GM13976 (cell line): ENCODE results near the gene PSD.

Experiments
- DNase-seq: peaks from one replicate; pipeline ENCODE4 v3.0.0; 2012; ENCODE audit warnings: low spot score
- in situ Hi-C: fragments of 300-500 bp; cut with MboI; formaldehyde crosslinking; loops from one replicate; pipeline ENCODE4 v1.12.0; 2022; ENCODE audit warnings: low sequenced_read_pairs, mixed read lengths, inconsistent platforms; ENCODE audit not compliant: unreplicated experiment
- TF ChIP-seq, protein P1 (sequence below): IDR thresholded peaks from 2 replicates; pipeline ENCODE4 v1.5.1; 2012; ENCODE audit warnings: borderline replicate concordance, mild to moderate bottlenecking; ENCODE audit not compliant: insufficient read depth; ENCODE audit errors: extremely low read depth, missing control alignments, control extremely low read depth

Gene PSD

GRCh38 chr10:102421507-102421756 lies 2.8 kb upstream of the PSD start:
- no peak for DNase-seq
- in situ Hi-C loops = no loop called here
- TF ChIP-seq, protein P1, sequence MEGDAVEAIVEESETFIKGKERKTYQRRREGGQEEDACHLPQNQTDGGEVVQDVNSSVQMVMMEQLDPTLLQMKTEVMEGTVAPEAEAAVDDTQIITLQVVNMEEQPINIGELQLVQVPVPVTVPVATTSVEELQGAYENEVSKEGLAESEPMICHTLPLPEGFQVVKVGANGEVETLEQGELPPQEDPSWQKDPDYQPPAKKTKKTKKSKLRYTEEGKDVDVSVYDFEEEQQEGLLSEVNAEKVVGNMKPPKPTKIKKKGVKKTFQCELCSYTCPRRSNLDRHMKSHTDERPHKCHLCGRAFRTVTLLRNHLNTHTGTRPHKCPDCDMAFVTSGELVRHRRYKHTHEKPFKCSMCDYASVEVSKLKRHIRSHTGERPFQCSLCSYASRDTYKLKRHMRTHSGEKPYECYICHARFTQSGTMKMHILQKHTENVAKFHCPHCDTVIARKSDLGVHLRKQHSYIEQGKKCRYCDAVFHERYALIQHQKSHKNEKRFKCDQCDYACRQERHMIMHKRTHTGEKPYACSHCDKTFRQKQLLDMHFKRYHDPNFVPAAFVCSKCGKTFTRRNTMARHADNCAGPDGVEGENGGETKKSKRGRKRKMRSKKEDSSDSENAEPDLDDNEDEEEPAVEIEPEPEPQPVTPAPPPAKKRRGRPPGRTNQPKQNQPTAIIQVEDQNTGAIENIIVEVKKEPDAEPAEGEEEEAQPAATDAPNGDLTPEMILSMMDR = no peak

- TF ChIP-seq, protein P1 = no peak
- peak; percentile 97 for DNase-seq
- in situ Hi-C loops = no loop called here
These were observed 2.3 kb upstream of the PSD start, which contains the start of gene FBXL15 for GRCh38 chr10:102420714-102421506. FBXL15 (plus strand) TSS chr10:102420836; CDS start chr10:102421130, 294 bp downstream.

GRCh38 chr10:102420181-102420713 lies 1.7 kb upstream of the PSD start:
- TF ChIP-seq, protein P1 = no peak
- in situ Hi-C loops = no loop called here
- no peak for DNase-seq

- peak; percentile 85 for DNase-seq
- in situ Hi-C loops = no loop called here
- TF ChIP-seq, protein P1 = no peak
These were observed 940 bp upstream of the PSD start for GRCh38 chr10:102419269-102420180.

- TF ChIP-seq, protein P1 = no peak
- DNase-seq = no peak
These were observed 1.9 kb downstream of the PSD start for GRCh38 chr10:102416695-102417094.

GRCh38 chr10:102416283-102416682 lies 2.3 kb downstream of the PSD start:
- no peak for DNase-seq
- TF ChIP-seq, protein P1 = no peak
- in situ Hi-C loops = no loop called here

More at GRCh38 chr10:102416695-102417094, 1.9 kb downstream of the PSD start:
- in situ Hi-C loops = no loop called here
